Nucleus accumbens (tissue), 56 donors: ENCODE measurements around the gene FGD4.
A peak's percentile ranks its signal among the peaks of the same experiment; 100 is the strongest.
"Not testable (repeated sequence)": the region's sequence is repeated elsewhere in the genome, so short reads cannot be mapped to it uniquely, and the experiment has no call there.

Experiments
- DNase-seq, 56 donors: peaks; one replicate each; lab custom pipeline; 2025; lab: John Stamatoyannopoulos, UW

FGD4 gene

GRCh38 chr12:32515137-32515873, 115.9 kb downstream of the FGD4 start:
- no peak for DNase-seq

- no peak for DNase-seq
Observed at GRCh38 chr12:32516230-32516629, 116.9 kb downstream of the FGD4 start.

- no peak for DNase-seq
Observed at GRCh38 chr12:32517966-32518365, 118.6 kb downstream of the FGD4 start.

- DNase-seq: no peak
Observed at GRCh38 chr12:32519047-32519446, 119.7 kb downstream of the FGD4 start.

GRCh38 chr12:32522331-32523221, 123.2 kb downstream of the FGD4 start:
- DNase-seq: no peak

GRCh38 chr12:32525802-32526201, 126.4 kb downstream of the FGD4 start:
- not testable (repeated sequence) for DNase-seq

GRCh38 chr12:32526343-32526742, 127.0 kb downstream of the FGD4 start:
- DNase-seq: not testable (repeated sequence)

GRCh38 chr12:32532422-32532821, 133.1 kb downstream of the FGD4 start:
- DNase-seq: no peak

- no peak for DNase-seq
Observed at GRCh38 chr12:32532951-32533350, 133.6 kb downstream of the FGD4 start.

- DNase-seq: not testable (repeated sequence)
Observed at GRCh38 chr12:32533506-32533905, 134.1 kb downstream of the FGD4 start.

GRCh38 chr12:32533971-32534590, 134.7 kb downstream of the FGD4 start:
- DNase-seq: peak in 1 of 56 donors; percentile 6

- no peak for DNase-seq
Observed at GRCh38 chr12:32534698-32535097, 135.3 kb downstream of the FGD4 start.

GRCh38 chr12:32535288-32535999, 136.1 kb downstream of the FGD4 start:
- peak in 54 of 56 donors; percentile 9 to 90 (median 72) for DNase-seq

- DNase-seq: no peak
Observed at GRCh38 chr12:32536000-32536345, 136.6 kb downstream of the FGD4 start.

- DNase-seq: no peak
Observed at GRCh38 chr12:32541754-32542374, 142.5 kb downstream of the FGD4 start.

- DNase-seq: no peak
Observed at GRCh38 chr12:32542428-32543229, 143.3 kb downstream of the FGD4 start.

GRCh38 chr12:32544893-32545292, 145.5 kb downstream of the FGD4 start:
- no peak for DNase-seq

GRCh38 chr12:32545413-32545980, 146.1 kb downstream of the FGD4 start:
- DNase-seq: no peak

GRCh38 chr12:32546272-32546671, 146.9 kb downstream of the FGD4 start:
- DNase-seq: no peak
